ENCODE results near the gene PTPRK. TPM values are rescaled to one million over a fixed set of nuclear protein-coding genes. Genes with fewer than 3 reads are reported as not detected.

PTPRK gene
- total and polyA plus RNA-seq, 9 of the 15 experiments (the other 6 are each of a cell fraction or from before 2014, with no cell fraction given): 0.04 to 0.51 TPM; not detected in 7

DNA sequence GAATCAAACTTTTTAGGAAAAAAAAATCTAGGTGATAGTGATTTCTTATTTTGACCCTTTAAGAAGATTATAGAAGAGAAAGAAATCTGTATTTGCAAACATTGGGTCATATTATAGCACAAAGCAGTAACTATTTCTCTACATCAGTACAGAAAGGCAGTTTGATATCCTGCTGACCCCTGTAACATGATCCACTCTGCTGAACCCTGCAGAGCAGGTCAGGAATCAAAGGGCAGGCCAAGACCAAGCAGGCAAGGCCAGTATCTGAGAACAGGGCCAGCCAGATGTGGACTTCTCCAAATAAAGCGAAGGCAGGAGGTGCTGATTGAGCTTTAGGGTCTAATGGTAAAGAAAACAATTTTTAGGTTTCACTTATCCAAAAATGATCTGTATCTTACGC, 239.4 kb downstream of the PTPRK start:
- in situ Hi-C loops (cut with MboI) (no loop called here), intact Hi-C loops (cut with micrococcal nuclease) (no loop called here)
- H3K27me3 ChIP-seq (ENCODE audit: control insufficient read depth in 2 of 2, insufficient read depth in 2 of 2, low read length in 2 of 2): no peaks in the 10 kb centered on the region
- BruUV-seq (replicated peaks): no TSS peak
- TF ChIP-seq MYC (IDR thresholded peaks at IDR 0.05; ENCODE audit: low read depth, low read length): no peak
- TF ChIP-seq MYC (CRISPR knock-in tag; IDR thresholded peaks at IDR 0.05; ENCODE audit: borderline replicate concordance, low read depth): no peak
- no peak for TF ChIP-seq KDM5B (IDR thresholded peaks at IDR 0.05; ENCODE audit: insufficient replicate concordance, low read depth, low read length)
- TF ChIP-seq, protein P1, sequence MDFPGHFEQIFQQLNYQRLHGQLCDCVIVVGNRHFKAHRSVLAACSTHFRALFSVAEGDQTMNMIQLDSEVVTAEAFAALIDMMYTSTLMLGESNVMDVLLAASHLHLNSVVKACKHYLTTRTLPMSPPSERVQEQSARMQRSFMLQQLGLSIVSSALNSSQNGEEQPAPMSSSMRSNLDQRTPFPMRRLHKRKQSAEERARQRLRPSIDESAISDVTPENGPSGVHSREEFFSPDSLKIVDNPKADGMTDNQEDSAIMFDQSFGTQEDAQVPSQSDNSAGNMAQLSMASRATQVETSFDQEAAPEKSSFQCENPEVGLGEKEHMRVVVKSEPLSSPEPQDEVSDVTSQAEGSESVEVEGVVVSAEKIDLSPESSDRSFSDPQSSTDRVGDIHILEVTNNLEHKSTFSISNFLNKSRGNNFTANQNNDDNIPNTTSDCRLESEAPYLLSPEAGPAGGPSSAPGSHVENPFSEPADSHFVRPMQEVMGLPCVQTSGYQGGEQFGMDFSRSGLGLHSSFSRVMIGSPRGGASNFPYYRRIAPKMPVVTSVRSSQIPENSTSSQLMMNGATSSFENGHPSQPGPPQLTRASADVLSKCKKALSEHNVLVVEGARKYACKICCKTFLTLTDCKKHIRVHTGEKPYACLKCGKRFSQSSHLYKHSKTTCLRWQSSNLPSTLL (IDR thresholded peaks at IDR 0.05): no peak
- no peak for TF ChIP-seq BRCA1 (IDR thresholded peaks at IDR 0.05)
- TF ChIP-seq BRCA1 (CRISPR knock-in tag; IDR thresholded peaks at IDR 0.05): no peak
- TF ChIP-seq ZNF699 (CRISPR knock-in tag; IDR thresholded peaks at IDR 0.05; ENCODE audit: insufficient replicate concordance): no peak
- no peak for TF ChIP-seq MTA3 (IDR thresholded peaks at IDR 0.05; ENCODE audit: borderline replicate concordance)
- no peak for TF ChIP-seq TAF1 (IDR thresholded peaks at IDR 0.05; ENCODE audit: control insufficient read depth, extremely low read depth, insufficient read depth, low read length, severe bottlenecking)
- TF ChIP-seq, protein P2, sequence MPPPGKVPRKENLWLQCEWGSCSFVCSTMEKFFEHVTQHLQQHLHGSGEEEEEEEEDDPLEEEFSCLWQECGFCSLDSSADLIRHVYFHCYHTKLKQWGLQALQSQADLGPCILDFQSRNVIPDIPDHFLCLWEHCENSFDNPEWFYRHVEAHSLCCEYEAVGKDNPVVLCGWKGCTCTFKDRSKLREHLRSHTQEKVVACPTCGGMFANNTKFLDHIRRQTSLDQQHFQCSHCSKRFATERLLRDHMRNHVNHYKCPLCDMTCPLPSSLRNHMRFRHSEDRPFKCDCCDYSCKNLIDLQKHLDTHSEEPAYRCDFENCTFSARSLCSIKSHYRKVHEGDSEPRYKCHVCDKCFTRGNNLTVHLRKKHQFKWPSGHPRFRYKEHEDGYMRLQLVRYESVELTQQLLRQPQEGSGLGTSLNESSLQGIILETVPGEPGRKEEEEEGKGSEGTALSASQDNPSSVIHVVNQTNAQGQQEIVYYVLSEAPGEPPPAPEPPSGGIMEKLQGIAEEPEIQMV (tag; conservative IDR thresholded peaks at IDR 0.05; ENCODE audit: low read depth): no peak
- TF ChIP-seq MIER1 (IDR thresholded peaks at IDR 0.05; ENCODE audit: low read depth): no peak
- TF ChIP-seq, protein P3, sequence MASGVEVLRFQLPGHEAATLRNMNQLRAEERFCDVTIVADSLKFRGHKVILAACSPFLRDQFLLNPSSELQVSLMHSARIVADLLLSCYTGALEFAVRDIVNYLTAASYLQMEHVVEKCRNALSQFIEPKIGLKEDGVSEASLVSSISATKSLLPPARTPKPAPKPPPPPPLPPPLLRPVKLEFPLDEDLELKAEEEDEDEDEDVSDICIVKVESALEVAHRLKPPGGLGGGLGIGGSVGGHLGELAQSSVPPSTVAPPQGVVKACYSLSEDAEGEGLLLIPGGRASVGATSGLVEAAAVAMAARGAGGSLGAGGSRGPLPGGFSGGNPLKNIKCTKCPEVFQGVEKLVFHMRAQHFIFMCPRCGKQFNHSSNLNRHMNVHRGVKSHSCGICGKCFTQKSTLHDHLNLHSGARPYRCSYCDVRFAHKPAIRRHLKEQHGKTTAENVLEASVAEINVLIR (CRISPR knock-in tag; IDR thresholded peaks at IDR 0.05): no peak
- TF ChIP-seq SMARCC2 (IDR thresholded peaks at IDR 0.05; ENCODE audit: low read depth): no peak
- no peak for TF ChIP-seq NCOA6 (IDR thresholded peaks at IDR 0.05)
- TF ChIP-seq GABPA (tag; conservative IDR thresholded peaks at IDR 0.05; ENCODE audit: low read depth): no peak
- no peak for TF ChIP-seq E2F4 (CRISPR knock-in tag; IDR thresholded peaks at IDR 0.05; ENCODE audit: low read depth)
- H3K4me3 ChIP-seq: no peak overlapping the region
- H3K4me1 ChIP-seq (replicated peaks in 1 of 2; ENCODE audit: control insufficient read depth in 2 of 2, insufficient read depth in 2 of 2, low read length in 2 of 2): no peaks in the 10 kb centered on the region
- no peaks in the 10 kb centered on the region for H3K79me2 ChIP-seq (ENCODE audit: control insufficient read depth, insufficient read depth, low read length)
- H3K27ac ChIP-seq (ENCODE audit: extremely low read depth, low read depth, low read length): no peak overlapping the region
- WGBS (ENCODE audit: insufficient coverage, low coverage, missing lambda C conversion rate): 0% methylated on average over 2 of the region's 2 CpGs
- POLR2A ChIA-PET: no interaction called here
- FAIRE-seq (no peak), DNase-seq (ENCODE audit: extremely low read depth in 1 of 4, low spot score in 3 of 4) (no peak), ATAC-seq (no peak)
- H3K9me1 ChIP-seq (ENCODE audit: control insufficient read depth, insufficient read depth, low read length): no peaks in the 10 kb centered on the region
- H4K20me1 ChIP-seq (replicated peaks; ENCODE audit: control insufficient read depth, insufficient read depth, low read length): no peaks in the 10 kb centered on the region
- no peak overlapping the region for H2AFZ ChIP-seq (ENCODE audit: low read depth, low read length)
- CTCF ChIA-PET (ENCODE audit: low intra/inter-chr PET ratio): no interaction called here
- no peaks in the 10 kb centered on the region for H3K9me3 ChIP-seq (replicated peaks; ENCODE audit: control insufficient read depth, insufficient read depth, low read depth, low read length)
- H3K36me3 ChIP-seq (ENCODE audit: control insufficient read depth, insufficient read depth, low read length): no peaks in the 10 kb centered on the region
- no peak overlapping the region for H3K4me2 ChIP-seq (ENCODE audit: insufficient read depth, low read length)
- H3K9ac ChIP-seq (ENCODE audit: insufficient read depth in 1 of 2, low read depth in 2 of 2, low read length in 2 of 2): no peak overlapping the region

Data from K562 (cell line).